Measurements from ENCODE around the gene ITPA. TPM values are rescaled to one million over a fixed set of nuclear protein-coding genes. Genes with fewer than 3 reads are reported as not detected.

Gene ITPA
- total RNA-seq, 1 experiment from 2014 or later, result 69.2 TPM

GRCh38 chr20:3203315-3204123 lies 5.8 kb upstream of the ITPA start:
- ChIA-PET POLR2A (ENCODE audit: unreplicated experiment) (no interaction called here), CTCF (interaction anchor here (0.5 to 0.7 kb wide), 2 partner anchors 33 to 88 kb away, joined by 3 to 6 read pairs; no protein-coding TSS in a partner anchor)
- no peaks in the 10 kb centered on the region for H3K9me2 ChIP-seq (ENCODE audit: insufficient read depth)
- no peaks in the 10 kb centered on the region for H3K27me3 ChIP-seq (ENCODE audit: insufficient read depth, low read depth)
- peaks cover 14% of the 10 kb centered on the region for H3K4me1 ChIP-seq (replicated peaks; ENCODE audit: insufficient read depth)
- peak in 1 of 2 experiments; percentile 32 for DNase-seq
- H3K27ac ChIP-seq, result peak overlapping the region; percentile 54
- TSS peak; percentile 64 for BruUV-seq (replicated peaks)
- peak overlapping the region; percentile 85 for H2AFZ ChIP-seq
- TF ChIP-seq EZH2 (IDR thresholded peaks at IDR 0.05; ENCODE audit: low read depth), result no peak
- TF ChIP-seq CTCF (conservative IDR thresholded peaks at IDR 0.05), result no peak
- intact Hi-C loops (cut with micrococcal nuclease; ENCODE audit: unreplicated experiment), result loop anchor here (10.0 kb wide), 1 partner anchor 149 kb away; no protein-coding TSS in a partner anchor
- no peaks in the 10 kb centered on the region for H3K9me3 ChIP-seq (ENCODE audit: insufficient read depth, low read depth)
- H4K20me1 ChIP-seq (ENCODE audit: insufficient read depth), result no peaks in the 10 kb centered on the region
- peaks cover 28% of the 10 kb centered on the region for H3K79me2 ChIP-seq (ENCODE audit: low read depth)
- peaks cover 4% of the 10 kb centered on the region; the same call in 1 of the 2 replicates for H3F3A ChIP-seq (ENCODE audit: insufficient read depth, low read depth)
- H3K36me3 ChIP-seq (ENCODE audit: low read depth), result no peaks in the 10 kb centered on the region
- H3K4me2 ChIP-seq, result peak overlapping the region; percentile 79
- H3K4me3 ChIP-seq, result peak overlapping the region; percentile 89

GRCh38 chr20:3204124-3204794 lies 5.0 kb upstream of the ITPA start, which contains the start of gene DDRGK1:
TSS of gene DDRGK1 (minus strand) at chr20:3204682. CDS start at chr20:3204627, 55 bp downstream.
- ChIA-PET POLR2A (ENCODE audit: unreplicated experiment) (no interaction called here), CTCF (interaction anchor here (0.5 to 0.7 kb wide), 2 partner anchors 33 to 87 kb away, joined by 3 to 6 read pairs; no protein-coding TSS in a partner anchor)
- Histone ChIP-seq H3K4me2 (peak within 1 kb of the TSS; percentile 79), H3K27me3 (ENCODE audit: insufficient read depth, low read depth) (no peaks in the 10 kb centered on the region), H3K9me2 (ENCODE audit: insufficient read depth) (no peaks in the 10 kb centered on the region), H4K20me1 (ENCODE audit: insufficient read depth) (no peaks in the 10 kb centered on the region), H3F3A (ENCODE audit: insufficient read depth, low read depth) (peaks cover 4% of the 10 kb centered on the region; the same call in 1 of the 2 replicates), H3K4me3 (peak within 1 kb of the TSS; percentile 89), H2AFZ (peak within 1 kb of the TSS; percentile 85), H3K36me3 (ENCODE audit: low read depth) (no peaks in the 10 kb centered on the region), H3K4me1 (replicated peaks; ENCODE audit: insufficient read depth) (peaks cover 14% of the 10 kb centered on the region), H3K79me2 (ENCODE audit: low read depth) (peaks cover 29% of the 10 kb centered on the region), H3K9me3 (ENCODE audit: insufficient read depth, low read depth) (no peaks in the 10 kb centered on the region), H3K27ac (peak within 1 kb of the TSS; percentile 54)
- BruUV-seq (replicated peaks), result no TSS peak
- DNase-seq, result peak; percentile 68 to 92
- TF ChIP-seq EZH2 (IDR thresholded peaks at IDR 0.05; ENCODE audit: low read depth), result no peak
- TF ChIP-seq CTCF (conservative IDR thresholded peaks at IDR 0.05), result no peak
- intact Hi-C loops (cut with micrococcal nuclease; ENCODE audit: unreplicated experiment), result loop anchor here (10.0 kb wide), 1 partner anchor 149 kb away; no protein-coding TSS in a partner anchor

GRCh38 chr20:3208786-3209256 lies 477 bp upstream of the ITPA start:
- Histone ChIP-seq H3K27me3 (ENCODE audit: insufficient read depth, low read depth) (no peaks in the 10 kb centered on the region), H3K27ac (peak overlapping the region; percentile 20), H3K36me3 (ENCODE audit: low read depth) (no peaks in the 10 kb centered on the region), H3K79me2 (ENCODE audit: low read depth) (peaks cover 36% of the 10 kb centered on the region), H3F3A (ENCODE audit: insufficient read depth, low read depth) (peaks cover 4% of the 10 kb centered on the region; the same call in 1 of the 2 replicates), H3K4me1 (replicated peaks; ENCODE audit: insufficient read depth) (peaks cover 4% of the 10 kb centered on the region; the same call in 1 of the 2 replicates), H3K4me2 (peak overlapping the region; percentile 91), H2AFZ (peak overlapping the region; percentile 99), H3K9me2 (ENCODE audit: insufficient read depth) (no peaks in the 10 kb centered on the region), H3K4me3 (peak overlapping the region; percentile 77), H3K9me3 (ENCODE audit: insufficient read depth, low read depth) (no peaks in the 10 kb centered on the region), H4K20me1 (ENCODE audit: insufficient read depth) (no peaks in the 10 kb centered on the region)
- CTCF ChIA-PET, result interaction anchor here (0.6 to 1.4 kb wide), 2 partner anchors 41 to 44 kb away, joined by 3 read pairs; no protein-coding TSS in a partner anchor
- DNase-seq, result no peak
- TF ChIP-seq EZH2 (IDR thresholded peaks at IDR 0.05; ENCODE audit: low read depth) (no peak), CTCF (conservative IDR thresholded peaks at IDR 0.05) (no peak)
- POLR2A ChIA-PET (ENCODE audit: unreplicated experiment), result interaction anchor here (0.6 to 0.7 kb wide), 3 partner anchors 10 to 1017 kb away, joined by 3 to 5 read pairs (median 4); no protein-coding TSS in a partner anchor
- no TSS peak for BruUV-seq (replicated peaks)
- intact Hi-C loops (cut with micrococcal nuclease; ENCODE audit: unreplicated experiment), result loop anchor here (10.0 kb wide), 1 partner anchor 154 kb away; no protein-coding TSS in a partner anchor

Measured in PC-9 (cell line).